Thymus (tissue), 11 donors: ENCODE measurements around the gene EIF4G1. TPM values are rescaled to one million over a fixed set of nuclear protein-coding genes. Genes with fewer than 3 reads are reported as not detected.

ENCODE experiments used
- DNase-seq, 9 donors: peaks; one replicate each; pipeline ENCODE4 v3.0.0-alpha.2; 2013; ENCODE audit warnings: low spot score in 9 of 9, low read depth in 6 of 9, missing footprints in 1 of 9
- H3K27ac ChIP-seq, 2 donors: one replicate each; pipeline ENCODE4 v1.5.1; 2013; ENCODE audit warnings: control low read depth in 1 of 2, low read depth in 1 of 2, low read length in 1 of 2, mild to moderate bottlenecking in 1 of 2, moderate library complexity in 1 of 2
- H3K27me3 ChIP-seq, 2 donors: one replicate each; pipeline ENCODE4 v1.5.1; 2013; ENCODE audit warnings: low read length in 1 of 2; ENCODE audit not compliant: control insufficient read depth in 2 of 2, insufficient read depth in 1 of 2
- H3K36me3 ChIP-seq, 2 donors: one replicate each; pipeline ENCODE4 v1.5.1; 2013; ENCODE audit warnings: low read length in 1 of 2, mild to moderate bottlenecking in 1 of 2, moderate library complexity in 1 of 2; ENCODE audit not compliant: control insufficient read depth in 2 of 2, insufficient read depth in 2 of 2
- H3K4me1 ChIP-seq, 2 donors: one replicate each; pipeline ENCODE4 v1.5.1; 2013; ENCODE audit warnings: low read length in 2 of 2; ENCODE audit not compliant: control insufficient read depth in 2 of 2, insufficient read depth in 2 of 2
- H3K4me3 ChIP-seq, 2 donors: one replicate each; pipeline ENCODE4 v1.5.1; 2013; ENCODE audit warnings: low read length in 2 of 2, control low read depth in 1 of 2, mild to moderate bottlenecking in 1 of 2
- H3K9me3 ChIP-seq, 2 donors: one replicate each; pipeline ENCODE4 v1.5.1; 2013; ENCODE audit warnings: low read length in 1 of 2, mild to moderate bottlenecking in 1 of 2; ENCODE audit not compliant: control insufficient read depth in 2 of 2, insufficient read depth in 1 of 2
- WGBS: extraction: QIAGEN DNeasy Blood & Tissue Kit; methylation state at CpG from one replicate; pipeline ENCODE4 v1.1.7; 2013; 5-methylcytosine and 5-hydroxymethylcytosine counted together
- polyA plus RNA-seq: library from polyadenylated mRNA; stranded (reverse); fragments of 200-250 nt; gene quantifications from one replicate; pipeline ENCODE4 v1.2.3, GENCODE V29; 2013
- total RNA-seq: library from RNA; stranded (reverse); fragments of 120-200 nt; gene quantifications from one replicate; pipeline ENCODE4 v1.2.4, GENCODE V29; 2013
- donor health status: healthy.

EIF4G1 gene
- total and polyA plus RNA-seq, 2 donors = 69.0 to 97.5 TPM

DNA sequence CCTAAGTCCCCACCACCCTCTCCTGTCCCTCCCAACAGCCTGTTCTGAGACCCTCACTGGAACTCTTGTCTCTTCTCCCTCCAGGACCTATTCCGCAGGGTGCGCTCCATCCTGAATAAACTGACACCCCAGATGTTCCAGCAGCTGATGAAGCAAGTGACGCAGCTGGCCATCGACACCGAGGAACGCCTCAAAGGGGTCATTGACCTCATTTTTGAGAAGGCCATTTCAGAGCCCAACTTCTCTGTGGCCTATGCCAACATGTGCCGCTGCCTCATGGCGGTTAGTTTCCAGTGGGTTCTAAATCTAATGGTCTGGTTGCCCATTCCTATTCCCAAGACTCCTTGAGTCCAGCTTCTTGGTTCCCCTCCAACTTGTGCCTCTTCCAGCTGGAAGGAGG lies 9.3 kb downstream of the EIF4G1 start:
- Histone ChIP-seq H3K27ac (no peak overlapping the region), H3K36me3 (peaks cover 92 to 98% of the 10 kb centered on the region in 2 donors), H3K9me3 (no peaks in the 10 kb centered on the region), H3K4me1 (peaks cover 2 to 4% of the 10 kb centered on the region in 2 donors), H3K4me3 (no peak overlapping the region), H3K27me3 (no peaks in the 10 kb centered on the region)
- no peak for DNase-seq
- 97% methylated on average over 8 of the region's 8 CpGs for WGBS

DNA sequence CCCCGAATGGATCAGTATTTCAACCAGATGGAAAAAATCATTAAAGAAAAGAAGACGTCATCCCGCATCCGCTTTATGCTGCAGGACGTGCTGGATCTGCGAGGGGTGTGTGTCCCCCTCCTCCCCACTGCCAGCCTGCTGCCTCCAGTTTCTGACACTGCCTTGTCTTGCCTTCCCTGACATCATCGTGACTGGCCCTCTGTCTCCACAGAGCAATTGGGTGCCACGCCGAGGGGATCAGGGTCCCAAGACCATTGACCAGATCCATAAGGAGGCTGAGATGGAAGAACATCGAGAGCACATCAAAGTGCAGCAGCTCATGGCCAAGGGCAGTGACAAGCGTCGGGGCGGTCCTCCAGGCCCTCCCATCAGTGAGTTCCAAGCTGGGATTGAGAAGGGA lies 10.9 kb downstream of the EIF4G1 start:
- Histone ChIP-seq H3K9me3 (no peaks in the 10 kb centered on the region), H3K4me3 (no peak overlapping the region), H3K36me3 (peaks cover 88 to 98% of the 10 kb centered on the region in 2 donors), H3K4me1 (no peaks in the 10 kb centered on the region), H3K27me3 (no peaks in the 10 kb centered on the region), H3K27ac (no peak overlapping the region)
- no peak for DNase-seq
- 98% methylated on average over 13 of the region's 13 CpGs for WGBS

GRCh38 chr3:184325715-184326369 lies 11.4 kb downstream of the EIF4G1 start:
- no peak for DNase-seq
- Histone ChIP-seq H3K9me3 (no peaks in the 10 kb centered on the region), H3K4me3 (no peak overlapping the region), H3K27ac (no peak overlapping the region), H3K4me1 (no peaks in the 10 kb centered on the region), H3K27me3 (no peaks in the 10 kb centered on the region), H3K36me3 (peaks cover 85 to 96% of the 10 kb centered on the region in 2 donors)
- WGBS = 95% methylated on average over 6 of the region's 6 CpGs

GRCh38 chr3:184327171-184327570 lies 12.8 kb downstream of the EIF4G1 start:
- H3K9me3 ChIP-seq = no peaks in the 10 kb centered on the region
- H3K27ac ChIP-seq = no peak overlapping the region
- peaks cover 85 to 96% of the 10 kb centered on the region in 2 donors for H3K36me3 ChIP-seq
- 98% methylated on average over 21 of the region's 21 CpGs for WGBS
- H3K4me1 ChIP-seq = no peaks in the 10 kb centered on the region
- H3K27me3 ChIP-seq = no peaks in the 10 kb centered on the region
- DNase-seq = no peak
- no peak overlapping the region for H3K4me3 ChIP-seq

DNA sequence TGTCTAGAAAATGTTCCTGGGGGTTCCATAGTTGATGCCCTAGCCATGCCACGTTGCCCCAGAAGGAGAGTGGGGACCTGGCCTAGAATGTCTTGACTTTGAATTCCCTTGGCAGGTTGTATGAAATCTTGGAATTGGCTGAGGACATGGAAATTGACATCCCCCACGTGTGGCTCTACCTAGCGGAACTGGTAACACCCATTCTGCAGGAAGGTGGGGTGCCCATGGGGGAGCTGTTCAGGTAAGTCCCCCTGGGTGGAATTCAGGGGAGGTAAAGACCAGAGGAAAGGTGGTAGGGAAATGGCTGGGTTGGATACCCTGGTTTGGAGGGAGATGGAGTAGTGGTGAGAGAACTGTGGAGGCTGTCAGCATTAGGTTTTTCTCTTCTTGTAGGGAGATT lies 14.1 kb downstream of the EIF4G1 start:
- H3K4me3 ChIP-seq = no peak overlapping the region
- DNase-seq = no peak
- 47% methylated on average over 3 of the region's 3 CpGs for WGBS
- no peak overlapping the region for H3K27ac ChIP-seq
- no peaks in the 10 kb centered on the region for H3K27me3 ChIP-seq
- H3K4me1 ChIP-seq = no peaks in the 10 kb centered on the region
- no peaks in the 10 kb centered on the region for H3K9me3 ChIP-seq
- peaks cover 83 to 95% of the 10 kb centered on the region in 2 donors for H3K36me3 ChIP-seq

GRCh38 chr3:184332370-184333090 lies 18.1 kb downstream of the EIF4G1 start:
- no peak overlapping the region for H3K4me3 ChIP-seq
- peaks cover 9 to 18% of the 10 kb centered on the region in 2 donors for H3K4me1 ChIP-seq
- H3K27ac ChIP-seq = no peak overlapping the region
- H3K27me3 ChIP-seq = peaks cover 0 to 15% of the 10 kb centered on the region in 2 donors
- WGBS = 97% methylated on average over 10 of the region's 10 CpGs
- H3K9me3 ChIP-seq = no peaks in the 10 kb centered on the region
- peaks cover 54 to 73% of the 10 kb centered on the region in 2 donors for H3K36me3 ChIP-seq
- no peak for DNase-seq

DNA sequence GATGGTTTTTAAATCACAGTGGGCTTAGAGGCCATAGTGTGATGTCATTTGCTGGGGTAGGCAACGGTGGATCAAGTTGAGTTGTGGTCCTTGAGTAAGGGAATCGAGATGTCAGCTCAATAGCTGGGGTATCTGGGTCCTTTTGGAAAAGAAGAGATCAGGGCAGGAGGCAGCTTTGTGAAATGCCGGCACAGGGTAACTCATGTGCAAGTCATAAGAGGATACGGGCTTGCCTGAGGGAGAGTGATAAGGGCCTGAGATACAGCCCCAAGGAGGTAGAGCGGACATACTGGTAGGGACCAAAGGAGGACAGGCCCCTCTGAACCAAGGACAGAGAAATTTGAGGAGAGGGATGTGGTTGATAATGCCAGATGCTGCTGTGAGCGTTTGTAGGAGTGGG lies 18.8 kb downstream of the EIF4G1 start:
- Histone ChIP-seq H3K36me3 (peaks cover 48 to 66% of the 10 kb centered on the region in 2 donors), H3K4me3 (no peak overlapping the region), H3K27me3 (peaks cover 0 to 22% of the 10 kb centered on the region in 2 donors), H3K9me3 (no peaks in the 10 kb centered on the region), H3K4me1 (peaks cover 9 to 20% of the 10 kb centered on the region in 2 donors), H3K27ac (no peak overlapping the region)
- 98% methylated on average over 6 of the region's 6 CpGs for WGBS
- DNase-seq = no peak

- Histone ChIP-seq H3K27me3 (peaks cover 0 to 27% of the 10 kb centered on the region in 2 donors), H3K4me1 (peaks cover 9 to 25% of the 10 kb centered on the region in 2 donors), H3K9me3 (no peaks in the 10 kb centered on the region), H3K27ac (no peak overlapping the region), H3K4me3 (no peak overlapping the region), H3K36me3 (peaks cover 43 to 61% of the 10 kb centered on the region in 2 donors)
- WGBS = 81% methylated on average over 3 of the region's 3 CpGs
- DNase-seq = no peak
Observed at GRCh38 chr3:184333700-184334099, 19.3 kb downstream of the EIF4G1 start.

GRCh38 chr3:184334470-184335158 lies 20.2 kb downstream of the EIF4G1 start:
- H3K4me3 ChIP-seq = no peak overlapping the region
- WGBS = 96% methylated on average over 15 of the region's 15 CpGs
- peaks cover 0 to 36% of the 10 kb centered on the region in 2 donors for H3K27me3 ChIP-seq
- peaks cover 9 to 29% of the 10 kb centered on the region in 2 donors for H3K4me1 ChIP-seq
- peaks cover 38 to 52% of the 10 kb centered on the region in 2 donors for H3K36me3 ChIP-seq
- no peak for DNase-seq
- no peak overlapping the region for H3K27ac ChIP-seq
- H3K9me3 ChIP-seq = no peaks in the 10 kb centered on the region
